Fibroblast of skin of right biceps (primary cell): Measurements from ENCODE around the gene DNAJC4.

Experiments
- DNase-seq: peaks from one replicate; pipeline ENCODE4 v3.0.0-alpha.2; 2013

DNAJC4 gene

DNA sequence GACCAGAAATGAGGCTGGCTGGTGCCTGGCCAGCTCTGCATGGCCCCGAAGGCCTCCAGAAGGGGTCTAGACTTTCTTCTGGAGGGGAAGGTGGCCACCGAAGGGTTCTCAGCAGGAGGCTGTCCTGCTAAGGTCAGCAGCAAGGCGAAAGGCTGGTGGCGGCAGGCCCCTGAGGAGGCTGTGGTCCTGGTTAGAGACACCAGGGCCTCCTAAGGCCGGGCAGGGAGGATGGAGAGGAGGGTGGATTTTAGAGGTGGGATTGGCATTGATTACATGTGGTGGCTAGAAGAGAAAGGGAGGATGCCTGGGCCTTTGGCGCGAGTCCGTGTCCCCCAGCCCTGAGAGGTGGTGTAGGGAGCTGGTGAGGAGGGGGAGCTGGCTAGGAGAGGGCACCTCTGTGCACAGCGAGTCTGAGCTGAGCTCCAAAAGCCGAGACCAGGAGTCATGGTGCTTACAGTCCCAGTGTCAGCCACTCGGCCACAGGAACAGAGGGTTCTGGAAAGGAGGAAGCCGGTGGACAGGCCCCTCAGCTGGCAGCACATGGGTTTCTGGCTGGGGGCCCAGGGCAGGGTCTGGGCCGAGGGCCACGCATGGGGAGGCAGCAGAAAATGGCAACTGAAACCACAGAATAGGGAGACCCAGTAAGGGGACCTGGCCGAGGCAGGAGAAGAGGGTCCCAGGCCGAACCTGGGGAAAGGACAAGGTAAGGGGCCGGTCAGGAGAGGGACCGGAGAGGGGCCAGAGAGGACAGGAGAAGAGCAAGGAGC is 21.4 kb upstream of the DNAJC4 start:
- no peak for DNase-seq

DNA sequence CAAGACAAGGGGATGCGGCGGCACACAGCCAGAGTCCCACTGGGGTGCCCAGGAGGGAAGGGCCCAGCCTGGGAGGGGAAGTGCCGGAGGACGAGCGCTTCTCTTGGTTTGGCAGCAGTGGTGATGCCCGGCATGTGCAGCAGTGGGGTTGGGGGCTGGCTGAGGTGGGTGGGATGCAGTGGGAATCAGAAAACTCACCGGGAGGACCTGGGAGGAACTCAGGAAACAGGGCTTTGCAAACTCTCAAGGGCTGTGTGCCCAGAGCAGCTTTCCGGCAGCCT is 20.8 kb upstream of the DNAJC4 start:
- DNase-seq = no peak

DNA sequence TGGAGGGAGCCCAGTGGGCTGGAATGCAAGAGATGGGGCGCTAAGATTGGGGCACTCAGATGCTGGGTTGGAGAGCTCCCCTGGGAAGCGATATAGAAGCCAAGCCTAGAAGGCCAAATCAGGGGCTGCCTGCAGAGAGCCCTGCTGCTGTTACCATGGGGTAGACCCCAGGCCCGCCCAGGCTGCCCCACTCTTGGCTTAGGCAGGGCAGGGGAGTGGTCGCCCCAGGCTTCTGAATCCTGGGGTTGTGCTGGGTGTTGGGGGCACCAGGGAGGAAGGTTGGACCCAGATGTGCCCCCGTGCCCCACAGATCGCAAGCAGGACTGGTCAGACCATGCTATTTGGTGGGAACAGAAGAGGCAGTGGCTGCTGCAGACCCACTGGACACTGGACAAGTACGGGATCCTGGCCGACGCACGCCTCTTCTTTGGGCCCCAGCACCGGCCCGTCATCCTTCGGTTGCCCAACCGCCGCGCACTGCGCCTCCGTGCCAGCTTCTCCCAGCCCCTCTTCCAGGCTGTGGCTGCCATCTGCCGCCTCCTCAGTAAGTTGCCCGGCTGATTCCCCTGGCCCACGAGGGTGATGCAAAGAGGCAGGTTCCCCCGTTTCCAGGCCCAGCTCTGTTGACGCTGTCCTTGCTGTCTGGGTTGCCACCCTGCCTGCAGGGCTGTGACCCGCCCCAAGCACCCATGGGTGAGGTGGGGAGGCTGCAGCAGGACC is 19.9 kb upstream of the DNAJC4 start:
- no peak for DNase-seq

DNA sequence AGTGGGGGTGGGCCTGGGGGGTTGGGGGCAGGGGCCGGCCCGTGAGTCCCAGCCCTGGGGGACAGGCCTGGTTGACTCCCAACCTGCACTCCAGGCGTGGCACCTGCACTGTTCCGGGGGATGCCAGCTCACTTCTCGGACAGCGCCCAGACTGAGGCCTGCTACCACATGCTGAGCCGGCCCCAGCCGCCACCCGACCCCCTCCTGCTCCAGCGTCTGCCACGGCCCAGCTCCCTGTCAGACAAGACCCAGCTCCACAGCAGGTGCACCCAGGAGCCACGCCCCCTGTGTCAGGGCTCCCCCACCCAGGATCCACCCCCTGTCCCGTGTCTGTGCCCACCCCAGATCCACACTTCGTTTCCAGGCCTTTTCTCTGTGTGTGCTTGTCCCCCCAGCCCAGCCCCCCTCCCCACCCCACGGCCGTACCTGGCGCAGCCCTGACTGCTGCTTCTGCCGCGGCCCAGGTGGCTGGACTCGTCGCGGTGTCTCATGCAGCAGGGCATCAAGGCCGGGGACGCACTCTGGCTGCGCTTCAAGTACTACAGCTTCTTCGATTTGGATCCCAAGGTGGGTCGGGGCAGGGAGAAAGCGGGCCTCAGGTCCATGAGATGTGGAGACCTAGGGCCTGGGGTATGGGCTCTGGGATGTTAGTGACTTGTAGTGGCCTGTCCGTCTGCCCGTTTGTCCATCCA is 19.0 kb upstream of the DNAJC4 start:
- DNase-seq = no peak

DNA sequence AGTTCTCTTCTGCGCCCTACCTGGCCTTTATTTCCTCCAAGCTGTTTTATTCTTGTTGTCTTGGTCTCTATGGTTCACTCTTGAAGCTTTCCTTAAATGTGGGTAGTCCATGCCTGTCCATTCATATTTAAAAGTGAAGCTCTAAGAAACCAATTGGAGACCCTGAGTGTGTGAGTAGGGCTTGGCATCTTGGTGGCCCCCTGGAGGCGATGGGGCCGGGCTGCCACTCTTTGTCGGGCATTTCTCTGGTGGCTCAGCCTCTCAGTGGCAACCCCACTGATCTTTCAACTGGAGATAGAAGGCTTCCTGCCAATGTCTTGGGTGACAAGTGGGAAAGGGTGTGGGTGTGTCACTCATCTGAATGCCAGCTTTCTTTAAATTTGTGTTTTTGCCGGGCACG is 13.5 kb upstream of the DNAJC4 start:
- no peak for DNase-seq

GRCh38 chr11:64218628-64219353 is 11.6 kb upstream of the DNAJC4 start:
- no peak for DNase-seq

DNA sequence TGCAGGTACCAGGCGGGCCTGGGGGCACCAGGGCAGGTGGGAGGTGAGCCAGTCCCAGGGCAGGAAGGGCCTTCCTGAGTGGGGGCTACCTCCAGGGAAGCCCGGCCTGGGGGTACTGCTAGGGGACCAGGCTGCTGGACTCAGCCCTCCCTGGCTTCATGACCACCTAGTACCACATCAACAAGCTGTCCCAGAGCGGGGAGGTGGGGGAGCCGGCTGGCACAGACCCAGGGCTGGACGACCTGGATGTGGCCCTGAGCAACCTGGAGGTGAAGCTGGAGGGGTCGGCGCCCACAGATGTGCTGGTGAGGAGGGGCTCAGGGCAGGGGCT is 11.0 kb upstream of the DNAJC4 start:
- DNase-seq = no peak

- DNase-seq = no peak
Measured at GRCh38 chr11:64219755-64220154, 10.6 kb upstream of the DNAJC4 start.

- DNase-seq = no peak
Measured at GRCh38 chr11:64220271-64220670, 10.1 kb upstream of the DNAJC4 start.

GRCh38 chr11:64220798-64221197 is 9.6 kb upstream of the DNAJC4 start:
- no peak for DNase-seq

GRCh38 chr11:64222651-64223000 is 7.7 kb upstream of the DNAJC4 start:
- no peak for DNase-seq

- DNase-seq = no peak
Measured at GRCh38 chr11:64223001-64223651, 7.2 kb upstream of the DNAJC4 start.

DNA sequence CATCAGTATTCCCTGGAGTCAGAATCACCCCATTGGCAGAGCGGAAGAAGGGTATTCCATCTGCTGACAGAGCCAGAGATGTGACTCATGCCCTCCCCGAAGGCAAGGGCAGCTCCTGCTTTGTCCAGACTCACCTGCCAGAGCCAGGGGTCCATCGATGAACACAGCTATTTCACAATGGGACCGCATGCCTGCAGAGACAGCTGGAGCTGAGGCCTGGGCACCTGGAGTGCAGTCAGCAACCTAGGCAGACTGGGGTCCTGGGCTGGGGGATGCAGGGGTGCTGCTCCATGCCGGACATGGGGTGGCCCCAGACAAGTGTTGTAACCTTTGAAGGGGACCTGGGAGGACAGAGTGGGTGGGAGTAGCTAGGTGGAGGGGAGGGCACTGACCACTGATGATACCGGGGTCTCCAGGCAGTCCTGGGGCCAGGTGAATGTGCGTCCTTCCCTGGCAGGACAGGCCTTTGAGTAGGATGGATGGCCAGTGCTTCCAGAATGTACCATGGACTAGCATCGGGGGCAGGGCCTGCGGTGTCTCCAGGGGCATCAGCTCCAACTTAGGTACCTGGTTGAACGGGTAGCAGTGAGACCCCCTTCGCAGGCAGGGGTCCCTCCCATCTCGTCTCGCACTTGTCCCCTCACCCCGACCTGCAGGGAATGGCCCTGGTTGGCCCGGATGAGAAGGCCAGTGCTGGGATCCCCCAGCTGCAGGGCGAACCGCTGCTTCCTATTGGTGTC is 6.0 kb upstream of the DNAJC4 start:
- DNase-seq = no peak

GRCh38 chr11:64224891-64225607 is 5.3 kb upstream of the DNAJC4 start:
- no peak for DNase-seq

DNA sequence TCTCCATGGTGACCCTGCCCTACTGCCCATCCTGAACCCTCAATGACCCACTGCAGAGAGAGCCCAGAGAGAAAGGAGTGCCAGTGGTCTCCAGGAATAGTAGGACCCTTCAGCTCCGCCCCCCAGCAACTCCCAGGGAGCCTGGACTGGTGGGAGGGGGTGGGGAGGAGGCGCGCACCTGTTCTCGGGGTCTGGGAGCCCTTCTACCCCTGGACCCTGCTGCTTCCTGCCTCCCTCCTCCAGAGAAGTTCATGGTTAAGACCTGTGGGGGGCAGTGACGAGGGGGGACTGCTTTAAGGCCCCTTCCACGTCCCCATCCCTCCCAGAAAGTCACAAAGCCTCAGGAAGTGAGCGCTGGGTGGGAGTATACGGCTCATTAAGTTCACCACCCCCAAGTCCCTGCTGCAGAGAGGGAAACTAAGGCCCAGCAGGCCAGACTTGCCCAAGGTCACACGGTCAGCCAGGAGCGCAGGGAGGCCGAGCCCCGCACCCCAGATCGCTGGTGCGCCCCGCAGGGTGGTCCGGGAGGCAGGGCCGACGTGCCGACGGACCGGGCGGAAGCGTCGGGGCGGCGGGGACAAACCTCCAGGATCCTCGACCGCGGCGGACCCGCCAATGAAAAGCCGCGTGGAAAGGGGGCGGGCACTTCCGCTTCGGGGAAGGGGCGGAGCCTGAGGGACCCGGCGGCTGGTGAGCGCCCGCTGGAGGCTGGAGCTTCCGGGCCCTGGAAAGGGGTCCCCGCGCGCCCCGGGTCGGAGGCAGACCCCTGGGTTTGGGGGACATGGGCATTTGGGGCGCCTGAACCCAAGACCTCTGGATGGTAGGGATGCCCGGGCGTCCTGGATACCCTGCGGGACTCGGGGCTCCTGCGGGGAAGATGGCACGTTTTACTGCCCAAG is 4.5 kb upstream of the DNAJC4 start, which contains the start of the genes NUDT22 and TRPT1:
Gene NUDT22, plus strand, starts transcription at position 667 of the 899 bp plus-strand sequence. CDS start 379 bp downstream, outside the sequence.
Gene TRPT1, minus strand, starts transcription at position 579 of the 899 bp plus-strand sequence. Its CDS starts 326 bp downstream, at position 253.
- DNase-seq = peak; percentile 83

DNA sequence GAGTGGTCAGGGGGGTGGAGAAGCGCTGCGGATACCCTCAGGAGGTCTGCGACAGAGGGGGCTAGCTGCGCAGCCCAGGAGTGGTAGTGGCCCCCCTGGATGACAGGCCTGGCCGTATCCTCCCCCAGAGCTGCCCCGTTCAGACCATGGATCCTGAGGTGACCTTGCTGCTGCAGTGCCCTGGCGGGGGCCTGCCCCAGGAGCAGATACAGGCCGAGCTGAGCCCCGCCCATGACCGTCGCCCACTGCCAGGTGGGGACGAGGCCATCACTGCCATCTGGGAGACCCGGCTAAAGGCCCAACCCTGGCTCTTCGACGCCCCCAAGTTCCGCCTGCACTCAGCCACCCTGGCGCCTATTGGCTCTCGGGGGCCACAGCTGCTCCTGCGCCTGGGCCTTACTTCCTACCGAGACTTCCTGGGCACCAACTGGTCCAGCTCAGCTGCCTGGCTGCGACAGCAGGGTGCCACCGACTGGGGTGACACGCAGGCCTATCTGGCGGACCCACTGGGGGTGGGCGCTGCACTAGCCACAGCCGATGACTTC is 3.8 kb upstream of the DNAJC4 start:
- DNase-seq = no peak

DNA sequence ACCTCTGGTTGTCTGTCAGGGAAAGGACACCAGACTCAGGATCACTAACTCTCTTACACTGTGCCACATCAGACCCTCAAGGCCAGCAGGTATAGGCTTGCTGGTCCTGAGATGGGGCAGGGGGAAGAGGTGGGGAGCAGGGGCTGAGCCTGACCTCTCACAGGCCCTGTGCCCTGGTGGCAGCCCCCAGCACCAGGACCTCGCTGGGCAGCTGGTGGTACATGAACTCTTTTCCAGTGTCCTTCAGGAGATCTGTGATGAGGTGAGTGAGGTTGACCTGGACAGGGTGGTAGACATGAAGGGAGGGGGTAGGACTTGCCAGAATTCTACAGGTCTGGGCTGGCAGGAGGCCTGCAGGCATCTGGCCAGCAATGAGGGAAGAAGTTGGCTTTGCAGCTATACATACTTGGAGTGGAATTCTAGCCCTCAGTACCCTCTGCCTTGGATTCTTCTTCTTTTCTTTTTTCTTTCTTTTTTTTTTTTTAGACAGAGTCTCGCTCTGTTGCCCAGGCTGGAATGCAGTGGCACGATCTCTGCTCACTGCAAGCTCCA is 2.9 kb upstream of the DNAJC4 start:
- no peak for DNase-seq

- DNase-seq = no peak
Measured at GRCh38 chr11:64229090-64229743, 1.1 kb upstream of the DNAJC4 start.

- DNase-seq = no peak
Measured at GRCh38 chr11:64229744-64230170, 591 bp upstream of the DNAJC4 start.
